H1 (cell line): ENCODE data around the gene OR12D1. TPM values are rescaled to one million over a fixed set of nuclear protein-coding genes. Genes with fewer than 3 reads are reported as not detected.

Experiments used
- CTCF ChIA-PET: fragments of 300-600 bp; sonication (Branson Sonifier 250); formaldehyde crosslinking; loops from one replicate; lab custom pipeline; 2021; ENCODE audit not compliant: partially characterized antibody; lab: Charles Lee
- POLR2A ChIA-PET: fragments of 300-600 bp; sonication (Branson Sonifier 250); formaldehyde crosslinking; loops from one replicate; lab custom pipeline; 2021; ENCODE audit warnings: inconsistent platforms; ENCODE audit not compliant: partially characterized antibody; lab: Charles Lee
- DNase-seq, 2 experiments: peaks; one replicate each; pipeline versions ENCODE4 v3.0.0 to v3.0.0-alpha.2; 2010 to 2022; ENCODE audit warnings: low spot score in 2 of 2, low read depth in 1 of 2, mixed read lengths in 1 of 2
- FAIRE-seq: peaks from 2 replicates; lab custom pipeline; 2011; peaks lifted over from hg19 to GRCh38; lab: Jason Lieb, UNC
- H2AFZ ChIP-seq: 2 replicates; pipeline ENCODE4 v1.8.1; 2012; ENCODE audit warnings: low read length, inconsistent platforms
- H2AK5ac ChIP-seq: 2 replicates; pipeline ENCODE4 v1.6.1; 2013; ENCODE audit warnings: low read depth, low read length
- H2BK120ac ChIP-seq: replicated peaks from 2 replicates; pipeline ENCODE3; 2013; ENCODE audit warnings: low read depth, low read length, inconsistent platforms
- H2BK12ac ChIP-seq: 2 replicates; pipeline ENCODE4 v1.6.1; 2013; ENCODE audit warnings: low read depth, low read length
- H2BK15ac ChIP-seq: 2 replicates; pipeline ENCODE4 v1.6.1; 2013; ENCODE audit warnings: low read length
- H2BK20ac ChIP-seq: 2 replicates; pipeline ENCODE4 v1.6.1; 2013; ENCODE audit warnings: low read length
- H2BK5ac ChIP-seq: 2 replicates; pipeline ENCODE4 v1.6.1; 2013; ENCODE audit warnings: low read depth, low read length
- H3K14ac ChIP-seq: 2 replicates; pipeline ENCODE4 v1.6.1; 2013; ENCODE audit warnings: inconsistent platforms; ENCODE audit not compliant: insufficient read length
- H3K18ac ChIP-seq: 2 replicates; pipeline ENCODE4 v1.6.1; 2013; ENCODE audit warnings: low read length; ENCODE audit errors: extremely low read depth
- H3K23ac ChIP-seq: 2 replicates; pipeline ENCODE4 v1.6.1; 2013; ENCODE audit warnings: inconsistent platforms; ENCODE audit not compliant: insufficient read length
- H3K23me2 ChIP-seq: 2 replicates; pipeline ENCODE4 v1.6.1; 2013; ENCODE audit warnings: low read depth, low read length
- H3K27ac ChIP-seq: 2 replicates; pipeline ENCODE4 v1.6.1; 2011; ENCODE audit warnings: low read depth, low read length, inconsistent platforms
- H3K27me3 ChIP-seq, 4 experiments: replicated peaks in 1 of 4; 1 replicate in 1 of 4; 2 replicates in 3 of 4; pipeline versions ENCODE4 v1.6.1 to v1.8.1; 2011 to 2013; ENCODE audit warnings: low read length in 3 of 4, mild to moderate bottlenecking in 3 of 4, inconsistent platforms in 2 of 4, mixed read lengths in 2 of 4, moderate library complexity in 1 of 4; ENCODE audit not compliant: control insufficient read depth in 3 of 4, insufficient read depth in 3 of 4; ENCODE audit errors: extremely low read depth in 1 of 4
- H3K36me3 ChIP-seq, 4 experiments: 2 replicates each; pipeline versions ENCODE4 v1.6.1 to v1.8.1; 2011 to 2013; ENCODE audit warnings: mild to moderate bottlenecking in 4 of 4, low read length in 3 of 4, moderate library complexity in 2 of 4, control low read depth in 1 of 4, inconsistent platforms in 1 of 4; ENCODE audit not compliant: insufficient read depth in 4 of 4, control insufficient read depth in 2 of 4
- H3K4ac ChIP-seq: replicated peaks from 2 replicates; pipeline ENCODE3; 2013; ENCODE audit warnings: low read length, low read depth, mixed read lengths, inconsistent platforms; ENCODE audit not compliant: insufficient read length
- H3K4me1 ChIP-seq, 4 experiments: replicated peaks in 1 of 4; 1 replicate in 1 of 4; 2 replicates in 3 of 4; pipeline versions ENCODE4 v1.6.1 to v1.8.1; 2011 to 2013; ENCODE audit warnings: low read length in 3 of 4, inconsistent platforms in 2 of 4, mixed read lengths in 1 of 4; ENCODE audit not compliant: insufficient read depth in 4 of 4, control insufficient read depth in 3 of 4
- H3K4me2 ChIP-seq, 2 experiments: 2 replicates each; pipeline versions ENCODE4 v1.6.1 to v1.8.1; 2011 to 2013; ENCODE audit warnings: low read depth in 2 of 2, low read length in 2 of 2, control low read depth in 1 of 2, inconsistent platforms in 1 of 2, mild to moderate bottlenecking in 1 of 2; ENCODE audit not compliant: insufficient read depth in 1 of 2
- H3K4me3 ChIP-seq, 4 experiments: fragments of 200-600, 300-600 bp in 1 of 4; sonication (generic), shearing (Covaris generic), sonication (Bioruptor Twin) in 1 of 4; 2 replicates each; pipeline versions ENCODE4 v1.5.1 to v1.8.1; 2011 to 2016; ENCODE audit warnings: low read length in 4 of 4, low read depth in 3 of 4, control low read depth in 2 of 4, inconsistent platforms in 2 of 4, mild to moderate bottlenecking in 2 of 4, mixed read lengths in 1 of 4, moderate library complexity in 1 of 4; ENCODE audit not compliant: insufficient read depth in 2 of 4; ENCODE audit errors: extremely low read depth in 1 of 4
- H3K56ac ChIP-seq: replicated peaks from 2 replicates; pipeline ENCODE3; 2013; ENCODE audit warnings: low read depth, mild to moderate bottlenecking, mixed read lengths, low read length, inconsistent platforms; ENCODE audit not compliant: insufficient read length
- H3K79me1 ChIP-seq: 2 replicates; pipeline ENCODE4 v1.6.1; 2013; ENCODE audit warnings: low read depth, low read length, control low read depth
- H3K79me2 ChIP-seq, 2 experiments: 2 replicates each; pipeline versions ENCODE4 v1.6.1 to v1.8.1; 2012 to 2013; ENCODE audit warnings: low read length in 2 of 2, mild to moderate bottlenecking in 2 of 2, inconsistent platforms in 1 of 2; ENCODE audit not compliant: insufficient read depth in 2 of 2, control insufficient read depth in 1 of 2
- H3K9ac ChIP-seq, 4 experiments: replicated peaks in 1 of 4; 1 replicate in 1 of 4; 2 replicates in 3 of 4; pipeline versions ENCODE4 v1.6.1 to v1.8.1; 2011 to 2013; ENCODE audit warnings: low read depth in 3 of 4, low read length in 3 of 4, control low read depth in 2 of 4, mild to moderate bottlenecking in 2 of 4, moderate library complexity in 2 of 4, inconsistent platforms in 1 of 4; ENCODE audit errors: extremely low read depth in 1 of 4
- H3K9me3 ChIP-seq, 2 experiments: 2 replicates each; pipeline versions ENCODE4 v1.6.1 to v1.8.1; 2012 to 2013; ENCODE audit warnings: mild to moderate bottlenecking in 2 of 2, moderate library complexity in 2 of 2, control low read depth in 1 of 2, inconsistent platforms in 1 of 2, low read depth in 1 of 2, low read length in 1 of 2, mixed read lengths in 1 of 2; ENCODE audit not compliant: insufficient read depth in 2 of 2
- H4K20me1 ChIP-seq, 2 experiments: replicated peaks in 1 of 2; 2 replicates each; pipeline versions ENCODE3 to v1.8.1; 2011 to 2013; ENCODE audit warnings: inconsistent platforms in 2 of 2, low read length in 2 of 2, mild to moderate bottlenecking in 1 of 2; ENCODE audit not compliant: insufficient read depth in 2 of 2, control insufficient read depth in 1 of 2
- H4K5ac ChIP-seq: 2 replicates; pipeline ENCODE4 v1.6.1; 2013; ENCODE audit warnings: low read length, low read depth, mixed read lengths, inconsistent platforms; ENCODE audit not compliant: insufficient read length
- H4K8ac ChIP-seq: 2 replicates; pipeline ENCODE4 v1.8.0; 2013; ENCODE audit warnings: mild to moderate bottlenecking, moderate library complexity, low read length, inconsistent platforms; ENCODE audit not compliant: insufficient read depth; ENCODE audit errors: extremely low read depth
- H4K91ac ChIP-seq: replicated peaks from 2 replicates; pipeline ENCODE3; 2013; ENCODE audit warnings: low read length, mixed read lengths, inconsistent platforms; ENCODE audit not compliant: insufficient read length
- GTF2F1 ChIP-seq: IDR thresholded peaks from 2 replicates; pipeline ENCODE4 v1.6.1; 2012; ENCODE audit warnings: low read depth, low read length, improper control_type of control experiment, borderline replicate concordance
- JUN ChIP-seq: IDR thresholded peaks from 2 replicates; pipeline ENCODE4 v1.6.1; 2011; ENCODE audit warnings: low read depth, mild to moderate bottlenecking, improper control_type of control experiment, low read length
- KDM1A ChIP-seq: fragments of 200-600, 300-600 bp; sonication (generic); IDR thresholded peaks from 2 replicates; pipeline ENCODE4 v1.7.1; 2016; ENCODE audit warnings: mild to moderate bottlenecking, low read length, borderline replicate concordance
- WGBS, 2 experiments: shearing (Covaris generic) in 1 of 2; methylation state at CpG; one replicate each; pipeline versions ENCODE4 v1.1.6 to v1.1.7; 2013 to 2015; ENCODE audit warnings: low lambda C conversion rate in 2 of 2, mixed read lengths in 2 of 2, inconsistent platforms in 1 of 2, low coverage in 1 of 2, missing lambda C conversion rate in 1 of 2; ENCODE audit not compliant: insufficient replicate concordance in 2 of 2, insufficient coverage in 1 of 2, insufficient read length in 1 of 2; ENCODE audit errors: extremely low coverage in 1 of 2, missing lambda C conversion rate in 1 of 2; 5-methylcytosine and 5-hydroxymethylcytosine counted together
- polyA plus RNA-seq, 7 experiments: library from polyadenylated mRNA; depleted of rRNA in 3 of 7; stranded (reverse) in 5 of 7; unstranded in 2 of 7; fragments of >200 nt in 5 of 7; fragments of 200-250 nt in 2 of 7; gene quantifications; 1 replicate in 5 of 7; 2 replicates in 1 of 7; 4 replicates in 1 of 7; pipeline versions ENCODE4 v1.2.1 to v1.2.3, GENCODE V29; 2011 to 2013; ENCODE audit warnings: missing spikeins in 2 of 7, mixed read lengths in 2 of 7
- total RNA-seq: library from RNA; stranded (reverse); fragmentation: NEBNext Ultra II Directional; extraction: Animal tissue kit (Norgen Biotek cat#: 25700); gene quantifications from 2 replicates; pipeline ENCODE4 v1.2.1, GENCODE V29; 2021

The OR12D1 gene
- total and polyA plus RNA-seq, 2 of the 8 experiments (the other 6 are each of a cell fraction or from before 2014, with no cell fraction given), result not detected

- no peaks in the 10 kb centered on the region for H3K79me1 ChIP-seq
- no peaks in the 10 kb centered on the region for H4K20me1 ChIP-seq
- no peak overlapping the region for H2BK15ac ChIP-seq
- no peak overlapping the region for H3K56ac ChIP-seq
- 90% methylated on average over 1 of the region's 1 CpG; no CpG with 5 or more reads in 1 of the 2 experiments for WGBS, 2 experiments
- POLR2A ChIA-PET, result interaction anchor here (1.0 kb wide), 1 partner anchor 11 kb away, joined by 3 read pairs; no protein-coding TSS in a partner anchor
- no peaks in the 10 kb centered on the region for H3K36me3 ChIP-seq
- H2BK120ac ChIP-seq, result no peak overlapping the region
- no peak overlapping the region for H2BK20ac ChIP-seq
- H3K4ac ChIP-seq, result no peak overlapping the region
- no peak overlapping the region for H2BK12ac ChIP-seq
- no peak overlapping the region for H3K4me2 ChIP-seq
- H3K27ac ChIP-seq, result no peak overlapping the region
- no peak overlapping the region for H3K9ac ChIP-seq
- no peak overlapping the region for H2BK5ac ChIP-seq
- H3K9me3 ChIP-seq, result no peaks in the 10 kb centered on the region
- no peak overlapping the region for H4K8ac ChIP-seq
- H3K4me1 ChIP-seq, result peaks cover 0 to 3% (median 2%) of the 10 kb centered on the region in 4 experiments; a peak in 5 of 7 replicates
- H3K4me3 ChIP-seq, result no peak overlapping the region
- CTCF ChIA-PET, result no interaction called here
- no peak for DNase-seq
- no peak overlapping the region for H3K18ac ChIP-seq
- H4K91ac ChIP-seq, result no peak overlapping the region
- no peak overlapping the region for H2AK5ac ChIP-seq
- no peaks in the 10 kb centered on the region for H3K27me3 ChIP-seq
- no peak overlapping the region for H3K23ac ChIP-seq
- H3K79me2 ChIP-seq, result no peaks in the 10 kb centered on the region
- no peak overlapping the region for H4K5ac ChIP-seq
- no peaks in the 10 kb centered on the region; the same call in 1 of the 2 replicates for H3K23me2 ChIP-seq
- no peak overlapping the region for H2AFZ ChIP-seq
- FAIRE-seq, result no peak
- H3K14ac ChIP-seq, result no peak overlapping the region
- TF ChIP-seq GTF2F1 (no peak), JUN (no peak), KDM1A (no peak)
These were observed 28.0 kb downstream of the OR12D1 start for GRCh38 chr6:29442719-29443118.
